HG03103 (cell line): Measurements from ENCODE around the gene DPEP1.
A peak's percentile ranks its signal among the peaks of the same experiment; 100 is the strongest.
"Not testable (repeated sequence)": the region's sequence is repeated elsewhere in the genome, so short reads cannot be mapped to it uniquely, and the experiment has no call there.

Experiments used
- ATAC-seq: cut with Tn5 transposase; IDR thresholded peaks from one replicate; pipeline ENCODE4 v1.9.1; 2021; ENCODE audit warnings: low read depth; ENCODE audit not compliant: unreplicated experiment

DPEP1 gene

DNA sequence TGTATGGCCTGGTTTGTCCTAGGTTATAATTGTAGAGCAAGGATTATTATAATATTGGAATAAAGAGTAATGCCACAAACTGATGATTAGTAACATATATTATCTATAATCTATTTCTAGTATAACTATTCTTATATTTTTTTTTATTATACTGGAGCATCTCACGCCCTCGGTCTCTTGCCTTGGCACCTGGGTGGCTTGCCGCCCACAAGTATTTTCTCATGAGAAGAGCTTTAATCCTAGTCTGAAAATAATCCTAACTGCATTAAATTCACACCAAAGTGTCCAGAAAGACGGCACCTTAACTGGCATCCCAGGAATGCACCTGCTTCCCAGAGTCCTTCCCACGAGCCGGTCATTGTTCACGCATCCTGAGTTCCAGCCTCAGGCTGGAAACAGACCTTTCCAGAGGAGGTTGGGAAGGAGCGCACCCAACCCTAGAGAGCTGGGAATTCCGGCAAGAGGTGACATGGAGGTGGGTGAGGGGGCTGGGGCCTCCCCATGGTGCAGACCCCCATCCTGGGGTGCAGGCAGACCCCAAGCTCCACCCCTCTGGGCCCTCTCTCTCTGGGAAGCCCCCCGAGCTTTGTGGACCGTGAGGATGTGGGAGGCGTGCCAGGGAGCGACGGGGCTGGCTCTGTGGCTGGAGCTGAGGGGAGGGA, 28.1 kb downstream of the DPEP1 start:
- ATAC-seq: no peak

DNA sequence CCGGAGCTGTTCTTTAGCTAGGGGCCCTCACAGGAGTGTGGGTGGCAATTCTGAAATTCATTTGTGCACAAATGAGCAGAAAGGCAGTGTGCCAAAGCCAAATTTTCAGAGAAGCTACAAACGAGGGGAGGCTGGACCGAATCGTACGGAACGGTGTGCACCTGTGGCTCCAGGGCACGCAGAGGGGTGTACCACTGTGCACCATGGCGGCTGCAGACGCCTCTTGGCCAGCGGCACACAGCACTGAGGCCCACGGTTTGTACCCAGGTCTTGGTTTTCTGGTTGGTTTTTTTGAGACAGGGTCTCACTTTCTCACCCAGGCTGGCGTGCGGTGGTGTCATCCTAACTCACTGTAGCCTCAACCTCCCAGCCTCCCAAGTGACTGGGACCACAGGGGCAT, 29.1 kb downstream of the DPEP1 start:
- no peak for ATAC-seq

DNA sequence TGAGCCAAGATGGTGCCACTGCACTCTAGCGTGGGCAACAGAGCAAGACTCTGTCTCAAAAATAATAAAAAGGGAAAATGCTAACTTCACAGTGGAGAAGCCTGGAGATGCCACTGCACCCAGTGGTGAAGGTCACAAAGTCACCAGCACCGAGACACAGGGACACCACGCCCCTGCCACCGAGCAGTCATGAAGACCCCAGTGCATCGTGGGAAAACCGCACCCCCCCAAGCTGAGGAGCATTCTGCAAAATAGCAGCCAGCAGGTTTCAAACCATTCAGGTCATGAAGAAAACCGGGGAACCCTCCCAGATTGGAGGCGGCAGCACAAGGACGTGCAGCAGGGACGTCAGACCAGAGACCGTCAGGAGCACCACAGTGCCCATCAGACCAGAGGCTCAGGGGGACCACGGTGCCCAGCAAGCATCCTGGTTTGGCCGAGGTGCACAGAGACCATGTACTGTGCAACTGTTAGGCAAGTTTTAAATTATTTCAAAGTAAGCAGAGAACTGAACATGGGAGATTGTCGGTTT, 30.4 kb downstream of the DPEP1 start:
- no peak for ATAC-seq

DNA sequence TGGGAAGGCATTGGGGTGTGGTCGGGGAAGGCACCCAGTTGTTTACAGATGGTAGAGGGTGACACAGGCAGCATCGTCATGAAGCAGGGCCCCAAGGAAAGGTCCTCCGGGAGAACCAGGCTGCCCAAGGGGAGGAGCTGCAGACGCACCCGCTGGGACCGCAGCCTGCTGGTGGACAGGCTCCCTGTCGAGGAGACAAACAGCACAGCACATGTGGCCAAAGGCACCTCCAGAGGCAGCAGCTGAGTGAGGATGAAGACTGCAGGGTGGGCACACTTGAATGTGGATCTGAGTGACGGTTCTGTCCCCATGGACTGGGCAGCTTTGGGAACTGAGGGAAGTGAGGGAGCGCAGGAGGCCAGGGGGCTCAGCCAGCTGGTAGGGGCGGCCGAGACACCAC, 31.7 kb downstream of the DPEP1 start:
- no peak for ATAC-seq

DNA sequence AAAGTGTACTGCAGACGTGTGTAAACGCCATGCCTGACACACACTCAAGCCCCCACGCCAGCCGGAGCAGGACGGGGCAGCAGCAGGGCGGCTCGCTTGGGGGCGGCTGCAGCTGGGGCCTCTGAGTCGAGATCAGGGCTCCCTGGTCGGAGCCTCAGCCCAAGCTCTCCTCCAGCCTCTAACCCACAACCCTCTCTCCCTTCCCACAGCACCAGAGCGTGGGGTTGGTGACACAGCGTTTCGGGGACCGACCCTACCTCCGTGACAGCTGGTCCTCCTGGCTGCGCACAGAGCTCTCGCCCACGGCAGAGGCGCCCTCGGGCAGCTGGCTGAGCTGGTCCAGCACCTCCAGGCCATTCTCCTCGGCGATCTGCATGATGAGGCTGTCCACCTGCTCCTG, 32.8 kb downstream of the DPEP1 start:
- no peak for ATAC-seq

DNA sequence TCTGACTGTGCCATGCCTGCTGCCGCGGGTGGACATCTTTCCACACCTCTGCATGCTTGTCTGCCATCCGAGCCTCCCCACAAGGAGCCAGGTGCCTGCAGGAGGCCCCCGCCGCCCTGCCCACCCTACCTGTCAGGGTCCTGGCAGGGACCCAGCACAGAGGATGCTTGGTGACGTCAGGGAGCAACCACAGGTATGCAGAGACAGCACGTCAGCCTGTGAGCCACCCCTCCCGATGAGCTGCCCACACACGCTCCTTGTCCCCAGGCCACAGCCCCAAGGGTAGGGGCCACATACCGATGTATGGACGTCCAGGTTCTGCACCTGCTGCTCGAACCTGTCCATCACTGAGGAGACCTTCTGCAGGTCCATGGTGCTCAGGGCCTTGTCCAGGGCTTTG, 33.5 kb downstream of the DPEP1 start:
- ATAC-seq: no peak

DNA sequence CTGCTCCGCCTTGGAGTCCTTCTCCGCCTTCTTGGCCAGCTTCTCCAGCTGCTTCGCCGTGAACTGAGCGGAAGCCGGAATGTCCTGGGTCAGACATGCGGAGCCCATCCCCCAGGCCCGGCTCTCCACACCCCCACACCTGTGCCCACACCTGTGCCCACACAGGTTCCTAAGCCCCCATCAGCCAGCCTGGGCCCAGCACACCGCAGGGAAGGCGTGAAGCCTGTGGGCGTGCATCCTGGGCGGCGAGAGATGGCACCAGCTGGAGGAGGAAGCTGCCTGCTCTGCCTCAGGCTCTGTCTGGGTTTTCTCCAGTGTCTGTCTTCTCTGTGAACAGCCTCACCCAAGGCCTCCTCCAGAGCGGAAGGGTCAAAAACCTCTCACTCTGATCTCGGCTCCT, 38.1 kb downstream of the DPEP1 start:
- ATAC-seq: no peak

DNA sequence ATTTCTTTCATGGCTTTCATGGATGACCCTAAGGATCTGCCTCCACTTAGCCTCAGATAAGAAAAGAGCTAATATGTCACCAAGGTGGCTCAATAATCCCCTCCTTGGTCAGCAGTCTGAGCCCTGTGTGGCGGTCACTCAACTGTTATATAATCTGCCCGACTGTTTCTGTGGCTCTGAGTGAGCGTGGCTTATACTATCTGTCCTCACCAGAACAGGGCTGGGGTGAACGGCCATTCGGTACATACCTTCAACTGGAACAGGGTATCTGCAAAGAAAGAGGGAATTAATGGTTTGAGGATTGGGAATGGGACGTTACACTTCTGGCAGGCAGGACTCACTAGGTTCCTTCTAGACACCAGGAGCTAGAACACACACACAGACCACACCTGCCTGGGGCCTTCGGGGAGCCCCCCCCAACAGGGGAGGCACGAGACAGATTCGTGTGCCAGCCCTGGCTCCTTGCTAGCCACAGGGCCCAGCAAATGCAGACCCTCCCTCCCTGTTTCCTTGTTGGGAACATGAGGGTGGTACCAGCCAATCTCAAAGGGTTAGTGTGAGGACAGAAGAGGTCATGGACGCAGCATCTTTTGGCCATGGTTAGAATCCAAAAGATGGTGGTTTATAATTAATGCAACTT, 40.3 kb downstream of the DPEP1 start:
- no peak for ATAC-seq

DNA sequence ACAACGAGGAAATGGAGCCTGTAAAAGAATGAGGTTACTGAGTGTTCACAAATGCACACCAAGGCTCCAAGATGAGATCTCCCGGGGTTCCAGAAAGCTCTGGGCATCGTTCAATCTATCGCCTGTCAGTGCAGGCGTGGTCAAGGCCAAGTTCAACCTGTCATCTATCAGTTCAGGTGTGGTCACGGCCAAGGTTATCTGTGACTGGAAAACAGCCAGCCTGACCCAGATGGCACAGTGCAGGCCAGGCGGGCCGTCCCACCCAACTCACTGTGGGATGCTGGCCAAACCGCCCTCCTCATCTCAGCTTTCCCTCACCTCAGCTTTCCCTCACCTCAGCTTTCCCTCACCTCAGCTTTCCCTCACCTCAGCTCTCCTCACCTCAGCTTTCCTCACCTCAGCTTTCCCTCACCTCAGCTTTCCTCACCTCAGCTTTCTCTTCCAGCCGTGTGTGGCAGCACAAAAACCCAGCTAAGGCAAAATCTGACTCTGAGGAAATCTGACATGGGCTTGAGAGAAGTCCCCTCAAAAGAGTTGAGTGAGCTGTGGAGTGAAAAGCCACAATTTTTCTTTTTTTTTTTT, 41.7 kb downstream of the DPEP1 start:
- no peak for ATAC-seq

DNA sequence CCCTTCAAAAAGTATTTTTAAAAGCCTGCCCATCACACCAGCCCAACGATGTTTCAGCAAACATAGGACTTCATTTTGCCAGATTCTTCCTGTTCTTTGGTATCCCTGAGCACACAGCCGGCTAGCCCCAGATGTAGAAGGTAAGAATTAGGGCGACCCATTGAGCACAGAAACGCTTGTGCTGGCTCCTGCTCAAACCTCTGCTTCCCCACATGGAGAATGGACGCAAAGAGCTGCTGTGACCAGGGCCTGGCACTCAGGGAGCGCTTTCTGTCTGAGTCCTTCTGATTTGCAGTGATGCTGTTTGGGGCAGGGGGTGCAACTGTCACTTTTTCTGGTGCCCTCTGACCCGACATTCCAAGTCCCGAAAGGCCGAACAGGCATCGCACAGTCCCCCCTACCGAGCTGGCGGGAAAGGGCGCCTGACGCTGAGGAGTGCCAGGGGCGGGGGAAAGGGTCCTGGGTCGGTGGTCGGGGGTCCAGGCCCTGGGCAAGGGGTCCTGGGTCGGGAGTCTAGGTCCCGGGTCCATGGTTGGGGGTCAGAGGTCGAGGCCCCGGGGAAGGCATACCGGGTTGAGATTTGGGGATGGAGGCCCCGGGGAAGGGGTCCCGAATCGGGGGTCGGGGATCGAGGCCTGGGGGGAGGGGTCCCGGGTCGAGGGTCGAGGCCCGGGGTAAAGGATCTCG, 43.1 kb downstream of the DPEP1 start:
- ATAC-seq: no peak

DNA sequence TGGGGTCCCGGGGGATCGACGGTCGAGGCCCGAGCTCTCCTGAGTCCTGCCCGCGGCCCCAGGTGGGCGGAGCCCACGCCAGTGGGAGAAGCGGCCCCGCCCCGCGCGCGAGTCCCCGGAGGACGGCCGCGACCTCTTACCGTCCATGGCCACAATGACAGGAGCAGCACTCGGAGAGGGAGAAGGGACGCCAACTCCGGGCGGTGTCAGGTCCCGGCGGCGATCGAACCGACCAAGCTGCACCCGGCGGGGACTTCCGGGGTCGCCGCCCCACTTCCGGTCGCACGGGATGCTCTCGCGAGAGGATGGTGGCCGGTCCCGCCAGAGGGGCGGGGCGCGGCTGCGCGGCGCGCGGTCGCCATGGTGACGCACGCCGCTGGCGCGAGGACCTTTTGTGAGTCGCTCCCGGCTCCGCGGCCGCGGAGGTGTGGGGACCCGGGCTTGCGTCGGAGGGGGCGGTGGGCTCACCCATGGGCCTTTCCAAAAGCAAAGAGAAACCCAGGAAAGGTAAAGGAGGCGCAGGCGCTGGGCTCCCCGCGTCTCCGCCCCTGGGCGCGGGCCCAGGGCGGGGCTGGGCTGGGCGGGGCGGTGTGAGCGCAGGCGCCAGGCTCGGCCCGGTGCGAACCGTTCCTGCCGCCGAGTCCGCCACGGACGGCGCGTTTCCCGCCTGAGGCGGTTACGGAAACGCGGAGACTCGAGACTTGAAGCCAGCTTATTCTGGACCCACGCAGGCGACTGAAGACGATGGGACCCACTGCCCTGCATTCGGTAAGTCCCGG, 44.2 kb downstream of the DPEP1 start, which contains the start of the genes CHMP1A and SPATA33:
CHMP1A (minus strand) TSS at position 267 of the 779 bp plus-strand sequence; CDS start at position 147, 120 bp downstream.
SPATA33 (plus strand) TSS at position 395 of the 779 bp plus-strand sequence; CDS start at position 471, 76 bp downstream.
- peak; percentile 69 for ATAC-seq

DNA sequence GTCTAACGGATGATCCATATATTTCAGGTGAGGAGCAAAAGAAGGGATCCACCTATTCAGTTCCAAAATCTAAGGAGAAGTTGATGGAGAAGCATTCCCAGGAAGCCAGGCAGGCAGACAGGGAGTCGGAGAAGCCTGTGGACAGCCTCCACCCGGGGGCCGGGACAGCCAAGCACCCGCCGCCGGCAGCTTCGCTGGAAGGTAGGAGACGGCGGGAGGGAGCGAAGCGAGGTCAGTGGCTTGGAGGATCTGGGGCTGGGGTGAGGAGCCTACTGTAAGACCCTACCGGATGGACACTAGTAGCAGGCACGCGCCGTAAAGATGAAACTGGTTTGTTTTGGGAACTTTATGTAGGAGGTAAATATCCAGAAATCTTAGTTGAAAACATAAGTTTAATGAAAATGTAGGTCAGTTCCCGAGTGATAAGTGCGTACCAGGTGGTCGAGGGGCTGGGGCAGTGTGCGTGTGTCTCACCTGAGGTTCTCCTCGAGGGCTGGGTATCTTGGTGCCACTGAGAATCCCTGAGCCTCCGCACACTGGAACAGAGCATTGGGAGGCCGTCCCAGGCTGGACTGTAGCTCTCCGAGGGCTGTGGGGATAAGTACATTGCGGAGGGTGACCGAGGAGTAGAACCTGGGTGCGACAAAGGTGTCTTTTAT, 44.9 kb downstream of the DPEP1 start:
- ATAC-seq: no peak

DNA sequence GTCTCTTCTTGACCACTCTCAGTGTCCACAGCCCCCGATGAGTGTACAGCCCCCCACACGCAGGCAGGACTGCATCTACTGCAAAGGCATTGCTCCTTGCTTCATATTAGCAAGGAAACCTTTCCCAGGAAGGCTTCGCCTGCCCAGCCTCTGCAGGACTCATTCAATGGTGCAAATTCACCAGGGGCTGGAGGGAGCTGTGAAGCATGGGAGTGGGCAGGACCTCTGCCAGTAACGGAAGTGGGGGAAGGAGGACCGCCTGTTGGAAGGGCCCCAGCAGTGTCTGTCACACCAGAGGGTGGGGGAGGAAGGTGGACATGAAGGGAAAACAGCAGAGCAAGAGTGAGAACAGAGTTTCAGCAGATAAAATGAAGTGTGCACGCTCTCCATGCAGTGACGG, 46.7 kb downstream of the DPEP1 start:
- ATAC-seq: no peak

DNA sequence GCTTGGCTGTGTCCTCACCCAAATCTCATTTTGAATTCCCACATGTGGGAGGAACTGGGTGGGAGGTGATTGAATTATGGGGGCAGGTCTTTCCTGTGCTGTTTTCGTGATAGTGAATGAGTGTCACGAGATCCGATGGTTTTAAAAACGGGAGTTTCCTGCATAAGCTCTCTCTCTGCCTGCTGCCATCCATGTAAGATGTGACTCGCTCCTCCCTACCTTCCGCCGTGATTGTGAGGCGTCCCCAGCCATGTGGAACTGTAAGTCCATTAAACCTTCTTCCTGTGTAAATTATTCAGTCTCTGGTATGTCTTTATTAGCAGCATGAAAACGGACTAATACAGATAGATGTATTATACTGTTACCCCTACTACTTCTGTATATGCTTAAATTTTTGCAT, 47.8 kb downstream of the DPEP1 start:
- no peak for ATAC-seq

DNA sequence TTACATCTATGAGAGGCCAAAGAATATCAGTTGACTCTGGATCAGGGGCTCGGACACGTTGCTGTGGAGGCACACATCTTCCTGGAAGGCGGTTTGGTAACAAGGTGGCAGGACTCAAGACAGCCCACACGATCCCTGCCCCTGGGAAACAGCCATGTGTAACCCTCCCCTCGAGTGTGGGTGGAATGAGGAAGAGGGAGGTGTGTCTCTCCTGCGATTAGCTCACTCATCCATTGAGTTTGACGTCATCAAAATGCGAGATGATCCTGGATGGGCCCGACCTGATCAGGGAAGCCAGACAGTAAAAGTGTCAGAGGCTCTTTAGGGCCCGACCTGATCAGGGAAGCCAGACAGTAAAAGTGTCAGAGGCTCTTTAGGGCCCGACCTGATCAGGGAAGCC, 50.8 kb downstream of the DPEP1 start:
- not testable (repeated sequence) for ATAC-seq

DNA sequence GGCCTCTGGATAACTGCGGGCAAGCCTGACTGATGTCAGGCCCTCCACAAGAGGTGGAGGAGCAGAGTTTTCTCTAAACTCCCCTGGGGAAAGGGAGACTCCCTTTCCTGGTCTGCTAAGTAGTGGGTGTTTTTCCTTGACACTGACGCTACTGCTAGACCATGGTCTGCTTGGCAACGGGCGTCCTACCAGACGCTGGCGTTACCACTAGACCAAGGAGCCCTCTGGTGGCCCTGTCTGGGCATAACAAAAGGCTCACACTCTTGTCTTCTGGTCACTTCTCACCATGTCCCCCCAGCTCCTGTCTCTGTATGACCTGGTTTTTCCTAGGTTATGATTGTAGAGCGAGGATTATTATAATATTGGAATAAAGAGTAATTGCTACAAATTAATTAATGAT, 53.6 kb downstream of the DPEP1 start:
- not testable (repeated sequence) for ATAC-seq

DNA sequence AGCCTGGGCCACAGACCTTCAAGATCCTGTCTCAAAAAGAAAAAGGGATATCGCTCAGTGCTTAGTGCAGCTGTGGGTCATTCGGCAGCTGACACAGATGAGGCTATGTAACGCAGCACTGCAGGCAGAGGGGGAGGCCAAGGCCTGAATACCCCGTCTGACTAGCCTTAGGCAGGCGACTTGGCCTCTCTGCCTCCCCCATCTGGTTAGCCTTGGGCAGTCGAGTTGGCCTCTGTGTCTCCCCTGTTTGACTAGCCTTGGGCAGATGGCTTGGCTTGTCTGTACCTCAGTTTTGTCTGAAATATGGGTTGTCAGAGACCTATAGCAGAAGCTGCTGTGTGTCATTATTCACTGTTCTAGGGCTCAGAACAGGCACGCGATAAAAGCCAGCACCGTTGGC, 54.2 kb downstream of the DPEP1 start:
- no peak for ATAC-seq

DNA sequence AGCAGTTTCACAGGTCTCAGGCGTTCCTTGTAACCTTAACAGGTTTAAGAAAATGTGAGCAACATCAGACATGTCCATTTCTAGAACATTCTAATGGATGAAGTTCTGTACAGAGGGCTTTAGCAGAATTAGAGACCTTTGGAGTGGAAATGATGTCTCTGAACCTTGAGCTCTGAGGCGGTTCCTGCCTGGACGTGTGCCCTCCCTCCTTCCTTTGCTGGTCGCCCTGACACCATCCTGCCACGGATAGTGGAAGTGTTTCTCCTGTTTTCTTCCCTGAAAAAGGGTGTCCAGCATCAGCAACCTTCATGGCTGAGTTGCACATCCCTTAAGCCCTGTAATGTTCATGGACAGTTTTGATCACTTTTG, 55.3 kb downstream of the DPEP1 start:
- ATAC-seq: no peak

DNA sequence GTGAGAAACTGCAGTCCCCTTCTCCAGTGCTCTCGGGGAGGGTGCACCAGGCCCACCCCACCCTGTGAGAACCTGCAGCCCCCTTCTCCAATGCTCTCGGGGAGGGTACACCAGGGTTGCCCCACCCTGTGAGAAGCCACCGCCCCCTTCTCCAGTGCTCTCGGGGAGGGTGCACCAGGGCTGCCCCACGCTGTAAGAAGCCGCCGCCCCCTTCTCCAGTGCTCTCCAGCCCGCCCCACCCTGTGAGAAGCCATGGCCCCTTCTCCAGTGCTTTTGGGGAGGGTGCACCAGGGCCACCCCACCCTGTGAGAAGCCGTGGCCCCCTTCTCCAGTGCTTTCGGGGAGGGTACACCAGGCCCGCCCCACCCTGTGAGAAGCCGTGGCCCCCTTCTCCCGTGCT, 56.3 kb downstream of the DPEP1 start:
- no peak for ATAC-seq
